Glomerular visceral epithelial cell (primary cell): ENCODE measurements around the gene EDA2R.
A peak's percentile ranks its signal among the peaks of the same experiment; 100 is the strongest.

Source experiments
- DNase-seq: peaks from one replicate; pipeline ENCODE4 v3.0.0-alpha.2; 2016; ENCODE audit errors: extremely low spot score

The EDA2R gene, protein sequence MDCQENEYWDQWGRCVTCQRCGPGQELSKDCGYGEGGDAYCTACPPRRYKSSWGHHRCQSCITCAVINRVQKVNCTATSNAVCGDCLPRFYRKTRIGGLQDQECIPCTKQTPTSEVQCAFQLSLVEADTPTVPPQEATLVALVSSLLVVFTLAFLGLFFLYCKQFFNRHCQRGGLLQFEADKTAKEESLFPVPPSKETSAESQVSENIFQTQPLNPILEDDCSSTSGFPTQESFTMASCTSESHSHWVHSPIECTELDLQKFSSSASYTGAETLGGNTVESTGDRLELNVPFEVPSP

DNA sequence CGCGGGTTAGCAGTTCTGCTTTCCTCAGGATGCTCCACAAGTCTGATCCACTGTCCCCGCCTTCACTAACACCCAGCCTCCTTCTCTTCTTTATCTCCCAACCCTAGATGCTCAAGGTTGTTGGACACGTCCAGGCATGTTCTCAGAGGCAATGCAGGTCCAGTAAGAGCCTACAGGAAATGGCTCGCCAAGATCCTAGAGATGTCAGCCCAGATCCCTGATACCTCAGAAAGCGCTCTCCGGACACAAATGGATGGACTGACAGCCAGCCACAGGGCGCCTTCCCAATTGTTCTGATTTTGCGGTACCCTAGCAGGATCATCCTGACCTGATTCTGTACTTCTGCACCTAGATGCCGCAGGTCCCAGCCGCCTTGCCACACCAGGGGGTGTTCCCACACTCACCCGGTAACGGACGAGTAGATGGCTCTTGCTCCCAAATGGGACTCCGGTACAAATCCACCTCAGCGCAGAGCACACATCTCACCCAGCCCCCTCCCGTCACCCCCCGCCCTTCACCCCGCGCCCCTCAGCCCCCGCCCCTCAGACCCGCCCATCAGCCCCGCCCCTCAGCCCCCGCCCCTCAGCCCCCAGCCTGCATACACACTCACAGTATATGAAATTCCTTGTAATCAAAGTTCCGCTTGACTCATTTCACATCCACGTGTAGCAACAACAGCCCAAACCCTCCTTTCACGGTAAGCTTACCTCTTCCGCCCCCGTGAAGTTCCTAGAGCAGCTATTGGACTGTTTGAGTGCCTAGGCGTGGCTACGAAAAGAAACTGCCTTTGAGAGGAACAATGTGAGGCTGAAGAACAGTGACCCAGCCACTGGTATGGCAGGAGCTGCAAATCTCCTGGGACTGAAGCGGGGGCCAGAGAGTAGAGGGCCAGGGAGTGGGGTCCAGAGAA lies at the start of gene EDA2R:
EDA2R (minus strand) TSS at position 488 of the 910 bp plus-strand sequence. CDS start 23,058 bp downstream, outside the sequence.
- peak; percentile 42 for DNase-seq

DNA sequence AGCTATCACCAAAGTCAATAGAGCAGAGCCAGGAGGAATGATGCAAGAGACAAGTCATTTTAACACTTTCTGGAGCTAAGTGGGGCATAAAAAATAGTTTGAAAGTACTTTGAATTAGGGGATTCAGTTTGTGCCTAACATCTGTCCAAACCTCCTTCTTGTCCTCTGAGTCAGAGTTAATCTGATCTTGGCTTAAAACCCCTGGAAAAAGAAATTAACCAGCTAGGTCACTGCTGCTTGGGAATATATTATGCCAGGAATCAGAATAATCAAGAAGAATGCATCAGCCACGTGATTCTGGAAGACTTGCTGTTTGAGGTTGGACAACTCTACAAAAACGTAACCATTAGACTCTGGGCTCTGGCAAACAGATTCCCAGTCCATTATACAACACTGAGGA lies 45.3 kb upstream of the EDA2R start:
- no peak for DNase-seq

DNA sequence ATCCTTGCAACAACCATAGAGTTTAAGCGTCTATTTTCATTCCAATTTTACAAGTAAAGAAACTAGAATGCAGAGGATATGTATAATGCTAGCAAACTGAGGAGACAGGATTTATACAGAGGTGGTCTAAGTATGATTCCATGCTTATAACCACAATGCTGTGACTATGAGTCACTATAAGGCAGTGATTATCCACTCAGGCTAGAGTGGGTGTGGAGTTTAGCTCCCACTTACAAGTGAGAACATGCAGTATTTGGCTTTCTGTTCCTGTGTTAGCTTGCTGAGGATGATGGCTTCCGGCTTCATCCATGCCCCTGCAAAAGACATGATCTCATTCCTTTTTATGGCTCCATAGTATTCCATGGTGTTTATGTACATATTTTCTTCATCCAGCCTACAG lies 41.6 kb upstream of the EDA2R start:
- no peak for DNase-seq

DNA sequence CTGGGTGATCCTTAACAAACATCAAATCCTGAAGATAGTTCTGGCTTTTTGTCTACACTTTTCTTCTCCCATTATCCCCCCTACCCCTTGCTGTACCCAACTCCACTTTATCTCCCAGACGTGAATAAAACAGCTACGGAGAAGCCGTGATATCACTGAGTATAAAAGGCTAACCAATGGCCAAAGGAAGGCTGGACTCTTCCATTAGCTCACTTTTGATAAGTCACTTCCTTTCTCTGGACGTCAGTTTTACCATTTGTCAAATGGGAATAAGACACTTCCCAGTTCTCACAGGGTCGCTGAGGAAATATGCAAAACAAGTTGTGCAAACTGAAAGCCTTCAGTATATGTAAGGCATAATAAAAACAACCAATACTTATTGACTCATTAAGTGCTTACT lies 38.6 kb upstream of the EDA2R start:
- no peak for DNase-seq

DNA sequence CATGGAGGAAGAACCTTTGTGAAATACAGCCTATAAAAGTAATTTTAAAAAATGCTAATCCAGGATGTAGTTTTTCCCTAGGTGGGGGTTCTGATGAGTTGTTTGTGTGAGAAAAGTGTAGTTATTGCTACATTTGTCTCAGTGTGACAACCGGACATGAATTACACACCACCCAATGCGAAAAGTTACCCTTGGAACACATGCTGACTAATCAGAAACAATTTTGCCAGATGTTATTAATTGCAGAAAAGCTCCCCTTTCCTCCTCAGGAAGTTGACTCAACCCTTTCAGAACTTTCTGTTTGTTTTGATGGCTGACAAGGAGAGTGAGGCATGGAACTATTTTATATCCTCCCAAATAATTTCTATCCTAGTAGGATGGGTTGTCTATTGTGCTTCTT lies 38.1 kb upstream of the EDA2R start:
- no peak for DNase-seq

DNA sequence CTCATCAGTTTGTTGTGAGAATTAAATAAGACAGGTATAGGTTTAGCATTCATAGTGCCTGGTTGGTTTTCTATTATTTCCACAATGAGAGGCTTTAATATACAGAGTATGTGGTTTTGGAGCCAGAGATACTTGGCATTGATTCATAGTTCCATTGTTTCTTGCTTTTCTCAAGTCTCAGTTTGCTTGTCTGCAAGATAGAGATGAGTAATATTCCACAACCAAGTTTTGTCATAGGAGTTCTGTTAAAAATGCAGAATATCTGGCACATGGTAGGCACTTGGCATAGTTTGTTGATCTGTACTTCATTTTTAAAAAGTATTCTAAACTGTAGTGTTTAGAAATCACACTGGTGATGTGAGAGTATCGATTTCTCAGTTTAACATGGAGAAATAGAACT lies 37.5 kb upstream of the EDA2R start:
- no peak for DNase-seq

DNA sequence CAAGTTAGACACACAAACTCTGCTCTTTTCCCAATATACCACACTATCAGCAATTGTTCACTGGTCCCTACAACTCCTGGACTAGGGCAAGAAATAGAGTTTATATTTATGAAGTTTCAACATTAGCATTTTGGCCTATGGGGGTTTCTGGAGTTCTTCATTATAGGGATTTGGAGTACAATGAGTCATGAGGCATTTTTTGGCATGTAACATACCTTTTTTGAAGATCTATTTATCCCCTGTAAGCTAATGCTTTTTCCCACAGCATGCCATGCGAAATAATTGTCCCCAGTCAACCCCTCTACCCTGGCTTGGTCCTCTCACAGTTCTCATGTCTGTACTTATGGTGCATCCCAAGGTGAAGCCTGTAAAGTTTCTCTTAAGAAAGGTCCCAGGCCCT lies 36.7 kb upstream of the EDA2R start:
- DNase-seq: no peak

DNA sequence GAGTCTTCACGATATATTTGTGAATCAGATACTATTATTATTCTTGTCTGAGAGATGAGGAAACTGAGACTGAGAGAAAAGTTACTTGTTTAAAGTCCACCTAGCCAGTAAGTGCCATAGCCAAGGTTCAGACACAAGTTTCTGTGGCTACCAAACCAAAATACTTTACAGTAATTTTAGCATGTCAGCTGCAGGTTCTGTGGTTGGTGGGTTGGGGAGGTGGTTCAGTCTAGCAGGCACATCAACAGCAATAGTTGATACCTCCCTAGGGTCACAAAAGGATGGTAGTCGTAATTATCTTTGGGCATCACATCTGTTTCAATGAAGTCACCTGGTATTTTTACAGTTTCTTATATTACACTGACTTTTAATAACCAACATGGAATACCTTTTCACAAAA lies 35.6 kb upstream of the EDA2R start:
- DNase-seq: no peak

DNA sequence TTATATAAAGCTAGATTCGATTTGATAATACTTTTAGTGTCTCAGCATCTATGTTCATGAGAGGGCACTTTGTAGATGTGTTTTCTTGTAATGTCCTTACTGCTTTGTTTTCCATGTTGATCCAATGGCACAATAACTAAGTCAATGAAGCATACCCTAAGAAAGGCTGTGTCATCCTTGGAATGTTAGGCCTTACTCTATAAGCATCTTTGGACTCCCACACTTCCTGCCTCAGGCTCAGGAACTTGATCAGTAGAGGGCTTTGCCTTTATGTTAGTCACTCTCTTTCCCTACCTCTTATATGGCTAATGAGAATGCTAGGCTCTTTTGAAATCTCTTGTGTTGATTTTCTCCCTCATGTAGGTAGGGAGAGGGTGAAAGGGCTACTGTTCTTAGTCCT lies 33.2 kb upstream of the EDA2R start:
- DNase-seq: no peak

DNA sequence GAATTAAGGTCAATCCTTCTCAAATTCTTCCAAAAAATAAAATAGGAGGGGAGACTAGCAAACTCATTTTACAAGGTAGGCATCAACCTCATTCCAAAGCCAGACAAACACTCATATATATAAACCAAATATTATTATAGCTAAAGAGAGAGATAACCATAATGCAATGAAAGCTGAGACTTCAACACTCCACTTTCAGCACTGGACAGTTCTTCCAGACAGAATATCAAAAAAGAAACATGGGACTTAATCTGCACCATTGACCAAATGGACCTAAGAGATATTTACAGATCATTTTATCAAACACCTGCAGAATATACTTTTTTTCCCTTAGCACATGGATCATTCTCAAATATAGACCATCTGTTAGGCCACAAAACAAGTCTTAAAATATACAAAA lies 15.5 kb upstream of the EDA2R start:
- no peak for DNase-seq

DNA sequence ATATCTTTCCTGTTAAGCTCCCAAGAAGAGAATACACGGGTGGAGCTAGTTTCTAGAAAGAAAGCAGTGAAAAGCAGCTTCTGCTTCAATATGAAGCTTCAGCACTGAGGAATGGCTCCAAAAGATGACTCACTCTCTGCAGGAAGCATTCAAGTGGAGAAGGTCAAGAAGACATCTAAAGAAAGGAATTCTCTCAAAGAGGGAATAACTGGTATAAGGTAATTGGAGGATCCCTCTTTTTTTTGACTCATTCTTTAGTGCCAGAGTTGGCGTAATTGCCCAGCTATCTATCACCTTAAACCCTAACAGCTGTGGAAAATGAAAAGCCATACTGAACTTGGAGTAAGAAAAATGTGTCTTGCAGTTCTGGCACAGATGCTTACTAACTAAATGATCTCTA lies 3.5 kb downstream of the EDA2R start:
- peak; percentile 30 for DNase-seq

DNA sequence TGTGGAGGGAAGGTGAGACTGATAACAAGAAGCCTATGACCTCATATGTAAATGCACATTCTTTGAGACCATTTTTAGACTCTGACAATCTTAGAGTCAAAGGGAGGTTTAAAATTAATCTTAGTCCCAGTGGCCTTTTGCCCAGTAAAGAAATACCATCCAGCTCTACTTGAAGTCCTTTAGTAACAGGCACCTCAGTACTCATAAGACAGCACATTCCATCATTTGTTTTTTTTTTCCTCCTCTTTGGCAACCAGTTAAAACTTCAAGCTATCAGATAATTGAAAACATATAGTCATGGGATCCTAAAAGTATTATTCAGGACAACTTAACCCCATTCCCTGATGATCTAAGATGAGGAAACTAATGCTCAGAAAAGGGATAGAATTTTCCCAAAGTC lies 4.6 kb downstream of the EDA2R start:
- no peak for DNase-seq

DNA sequence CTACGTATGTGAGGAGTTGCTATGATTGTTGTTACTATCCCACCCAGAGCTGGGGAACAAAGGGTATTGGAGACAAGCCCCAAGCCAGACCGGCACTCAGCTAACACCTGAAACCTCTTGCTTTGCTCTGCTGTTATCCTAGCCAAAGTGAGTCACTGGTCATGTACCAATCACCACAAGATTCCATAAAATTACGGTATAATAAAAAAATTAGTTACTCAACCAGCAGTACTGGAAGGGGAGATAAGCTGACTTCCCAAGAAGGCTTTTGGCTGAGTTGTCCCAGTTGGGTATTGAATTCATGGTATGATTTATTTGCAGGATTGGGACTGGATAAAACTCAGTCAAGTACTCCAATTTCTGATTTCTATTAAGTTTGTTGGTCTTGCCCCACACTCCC lies 5.3 kb downstream of the EDA2R start:
- DNase-seq: peak; percentile 5

DNA sequence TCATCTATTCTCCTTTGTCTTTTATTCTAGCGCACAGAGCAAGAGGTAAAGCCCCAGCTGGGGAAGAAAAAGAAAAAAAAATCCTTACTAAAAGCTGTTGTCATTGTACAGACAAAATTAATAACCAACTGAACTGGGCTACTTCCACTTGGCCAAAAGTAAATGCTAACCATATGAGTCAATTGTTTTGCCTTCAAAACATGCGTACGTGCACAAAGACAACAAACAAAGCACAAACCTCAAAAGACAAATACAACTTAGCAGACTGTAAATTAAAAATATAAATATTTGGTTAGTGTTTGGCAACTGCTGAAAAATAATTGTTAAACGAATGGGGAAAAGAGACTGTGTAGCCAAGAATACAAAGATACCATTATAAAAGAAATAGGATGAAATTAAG lies 5.9 kb downstream of the EDA2R start:
- DNase-seq: no peak

DNA sequence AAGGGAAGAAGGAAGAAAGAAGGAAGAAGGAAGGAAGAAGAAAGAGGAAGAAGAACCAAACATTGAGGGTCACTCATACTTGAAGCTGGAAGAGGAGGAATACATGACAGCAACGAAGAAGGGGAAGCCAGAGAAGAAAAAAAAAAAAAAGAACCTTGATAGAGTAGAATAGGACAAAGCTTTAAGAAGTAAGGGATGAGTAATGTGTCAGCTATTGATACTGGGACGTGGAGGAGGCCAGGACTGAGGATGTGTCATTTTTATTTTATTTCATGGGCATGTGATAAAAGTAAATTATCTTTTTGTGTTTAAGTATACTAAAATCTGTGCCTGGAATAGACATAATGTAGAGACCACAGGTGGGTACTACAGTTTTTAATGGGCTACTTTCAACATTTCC lies 6.4 kb downstream of the EDA2R start:
- no peak for DNase-seq

DNA sequence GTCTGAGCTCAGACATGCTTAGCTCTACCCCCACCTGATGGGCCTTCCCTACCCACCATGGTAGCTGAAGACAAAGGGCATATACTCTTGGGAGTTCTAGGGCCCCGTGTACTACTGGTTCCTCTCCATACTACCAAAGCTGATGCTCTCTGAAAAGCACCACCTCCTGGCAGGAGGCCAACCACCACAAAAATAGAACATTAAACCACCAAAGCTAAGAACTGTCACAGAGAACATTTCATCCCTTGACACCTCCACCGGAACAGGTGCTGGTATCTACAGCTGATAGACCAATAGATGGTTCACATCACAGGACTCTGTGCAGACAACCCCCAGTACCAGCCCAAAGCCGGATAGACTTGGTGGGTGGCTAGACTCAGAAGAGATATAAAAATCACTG lies 13.4 kb downstream of the EDA2R start:
- DNase-seq: no peak

DNA sequence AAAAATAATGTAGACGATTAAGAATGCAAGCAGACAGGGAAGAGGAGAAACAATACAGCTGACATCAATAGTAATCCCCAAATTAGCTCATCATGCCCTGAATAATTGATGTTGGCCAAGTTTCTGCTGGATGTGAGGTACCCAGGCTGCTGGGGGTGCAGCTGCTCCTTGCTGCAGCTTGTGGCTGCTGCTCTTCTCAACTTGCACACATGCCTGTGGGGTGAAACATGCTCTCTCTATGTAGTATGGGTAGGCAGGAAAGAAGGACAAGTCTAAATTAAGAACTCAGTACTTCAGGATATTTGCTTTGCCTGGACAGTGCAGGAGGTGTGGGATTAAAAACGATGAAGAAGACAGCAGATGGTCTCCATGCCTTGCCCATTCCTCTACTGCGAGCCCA lies 16.7 kb downstream of the EDA2R start:
- no peak for DNase-seq

DNA sequence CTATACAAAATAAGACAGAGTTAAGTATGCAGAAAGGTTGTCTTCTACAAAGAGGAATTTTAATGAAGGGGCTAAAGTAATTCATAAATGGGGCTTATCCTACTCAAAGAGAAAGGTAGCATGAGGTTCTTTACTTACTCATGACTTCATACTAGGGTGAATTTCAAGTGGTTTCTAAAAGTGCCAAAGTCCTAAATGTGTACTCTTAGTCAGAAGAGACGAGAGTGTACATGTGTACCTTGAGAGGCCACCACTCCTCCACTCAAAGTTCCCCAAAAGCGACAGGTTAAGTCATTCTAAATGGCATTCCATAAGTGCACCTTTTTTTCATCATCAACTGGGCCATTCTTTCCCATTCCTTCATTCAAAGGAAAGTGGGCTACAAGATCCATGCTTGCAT lies 21.9 kb downstream of the EDA2R start:
- DNase-seq: no peak

DNA sequence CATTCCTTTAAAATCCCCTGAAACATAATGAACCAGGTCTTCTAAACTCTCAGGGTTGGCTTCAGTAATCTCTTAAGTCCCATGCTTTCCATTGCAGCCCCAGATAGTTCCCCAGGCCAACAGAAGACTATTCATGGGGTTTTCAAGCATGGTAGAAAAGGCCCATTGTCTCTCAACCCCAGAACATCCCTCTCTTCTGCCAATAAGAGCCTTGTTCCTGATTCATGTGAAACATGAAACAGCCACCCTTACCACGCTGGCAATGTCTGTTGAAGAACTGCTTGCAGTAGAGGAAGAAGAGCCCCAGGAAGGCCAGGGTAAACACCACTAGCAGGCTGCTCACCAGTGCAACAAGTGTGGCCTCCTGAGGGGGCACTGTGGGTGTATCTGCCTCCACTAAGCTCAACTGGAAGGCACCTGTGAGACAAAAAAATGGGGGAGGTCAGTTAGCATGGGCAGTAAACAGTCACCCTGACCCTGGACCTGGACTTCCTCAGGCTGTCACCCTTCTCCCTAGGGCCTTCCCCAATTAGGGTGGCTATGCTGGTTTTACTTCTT lies 36.4 kb downstream of the EDA2R start:
- no peak for DNase-seq

DNA sequence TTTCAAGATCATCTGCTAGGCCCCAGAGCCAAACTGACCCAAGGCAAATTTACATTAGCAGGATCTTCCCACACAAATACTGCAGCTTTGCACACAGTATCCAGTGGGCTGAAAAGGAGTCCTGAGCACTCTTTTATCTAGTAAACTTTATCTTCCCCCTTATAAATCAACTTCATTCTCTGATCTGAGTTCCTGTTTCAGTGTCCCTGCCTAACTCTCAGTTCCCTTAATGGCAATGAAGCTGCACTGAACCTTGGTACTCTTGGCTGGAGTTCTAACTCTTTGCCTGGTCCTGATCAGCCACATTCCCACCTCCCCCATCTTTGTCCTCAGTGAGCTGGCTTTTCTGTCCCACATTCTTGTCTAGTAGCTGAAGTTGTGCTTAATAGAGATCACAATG lies 37.4 kb downstream of the EDA2R start:
- DNase-seq: no peak

DNA sequence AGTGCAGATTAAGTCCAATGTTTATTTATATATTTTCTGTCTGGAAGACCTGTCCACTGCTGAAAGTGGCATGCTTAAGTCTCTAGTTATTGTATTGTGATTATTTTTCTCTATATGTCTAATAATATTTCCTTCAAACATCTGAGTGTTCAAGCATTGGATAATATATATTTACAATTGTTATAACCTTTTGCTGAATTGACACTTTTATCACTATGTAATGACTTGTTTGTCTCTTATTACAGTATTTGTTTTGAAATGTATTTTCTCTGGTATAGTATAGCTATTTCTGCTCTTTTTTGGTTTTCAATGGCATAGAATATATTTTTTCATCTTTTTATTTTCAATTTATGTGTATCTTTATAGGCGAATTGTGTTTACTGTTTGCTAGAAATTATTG lies 59.7 kb downstream of the EDA2R start:
- no peak for DNase-seq

DNA sequence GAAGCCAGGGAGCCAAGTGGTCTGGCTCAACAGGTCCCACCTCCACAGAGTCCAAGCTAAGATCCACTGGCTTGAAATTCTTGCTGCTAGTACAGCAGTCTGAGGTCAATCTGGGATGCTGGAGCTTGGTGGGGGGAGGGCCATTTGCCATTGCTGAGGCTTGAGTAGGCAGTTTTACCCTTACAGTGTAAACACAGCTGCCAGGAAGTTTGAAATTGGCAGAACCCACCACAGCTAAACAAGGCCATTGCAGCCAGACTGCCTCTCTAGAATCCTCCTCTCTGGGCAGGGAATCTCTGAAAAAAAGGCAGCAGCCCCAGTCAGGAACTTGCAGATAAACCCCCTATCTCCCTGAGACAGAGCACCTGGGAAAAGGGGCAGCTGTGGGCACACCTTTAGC lies 84.9 kb downstream of the EDA2R start:
- DNase-seq: no peak

DNA sequence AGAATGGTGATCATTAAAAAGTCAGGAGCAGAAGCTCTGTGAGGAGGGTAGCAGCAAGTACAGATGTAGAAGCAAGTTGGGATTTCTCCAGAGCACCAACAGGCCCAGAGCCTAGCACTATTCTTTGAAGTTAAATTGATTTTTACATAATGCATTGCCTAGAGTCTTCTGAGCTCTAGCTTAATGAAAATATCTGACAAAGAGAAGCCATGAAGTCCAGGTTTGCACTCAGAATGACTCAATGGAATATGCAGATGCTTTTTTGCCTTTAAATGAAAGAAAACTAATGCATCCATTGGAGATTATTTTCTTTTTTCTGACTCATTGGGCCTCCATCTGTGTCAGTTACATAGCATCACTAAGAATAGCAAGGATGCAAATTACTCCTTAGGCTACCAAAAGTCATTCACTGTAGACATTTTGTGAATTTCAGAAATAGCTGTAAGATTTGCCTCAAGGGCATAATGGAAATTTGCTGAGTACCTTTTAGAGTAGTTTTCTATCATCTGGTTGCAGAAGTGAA lies 91.0 kb downstream of the EDA2R start:
- DNase-seq: no peak
